HCT116 (cell line): Measurements from ENCODE around the gene ZNF605. TPM values are rescaled to one million over a fixed set of nuclear protein-coding genes. Genes with fewer than 3 reads are reported as not detected.

Source experiments
- ATAC-seq: fragments of 200-7000 bp; cut with Tn5 transposase; 2 replicates; pipeline ENCODE4 v1.9.1; 2020; ENCODE audit warnings: mild to moderate bottlenecking, moderate library complexity
- BruUV-seq: library from RNA; stranded (reverse); fragments of 400-500 nt; replicated peaks from 2 replicates; lab custom pipeline; 2021; lab: Mats Ljungman, UMichigan
- CTCF ChIA-PET: fragments of 300-600 bp; sonication (Branson Sonifier 250); formaldehyde crosslinking; loops from one replicate; lab custom pipeline; 2021; ENCODE audit warnings: antibody characterized with exemption; lab: Charles Lee
- POLR2A ChIA-PET: fragments of 300-600, 350-600 bp; sonication (Branson Sonifier 250); formaldehyde crosslinking; loops from one replicate; lab custom pipeline; 2021; ENCODE audit warnings: antibody characterized with exemption; lab: Charles Lee
- RAD21 ChIA-PET, 2 experiments: fragments of 300-600 bp; sonication (Branson Sonifier 250); formaldehyde crosslinking; loops; one replicate each; lab custom pipeline; 2023; ENCODE audit warnings: low total read pairs in 2 of 2; ENCODE audit not compliant: uncharacterized antibody in 2 of 2, unreplicated experiment in 2 of 2, low non-redundant PET in 1 of 2; lab: Charles Lee
- DNase-seq: peaks from one replicate; pipeline ENCODE4 v3.0.0-alpha.2; 2010; ENCODE audit warnings: low read depth, low spot score
- H2AFZ ChIP-seq: fragments of 200-600 bp; shearing (Covaris generic), sonication (generic); 2 replicates; pipeline ENCODE4 v1.6.1; 2017; ENCODE audit warnings: low read depth, mixed run types, mixed read lengths, antibody characterized with exemption, low read length; ENCODE audit not compliant: poor library complexity, severe bottlenecking
- H3K27ac ChIP-seq: 2 replicates; pipeline ENCODE4 v1.5.1; 2012; ENCODE audit warnings: low read depth, low read length
- H3K27me3 ChIP-seq: fragments of 200-600 bp; sonication (generic); 2 replicates; pipeline ENCODE4 v1.6.1; 2016; ENCODE audit warnings: mixed run types, low read length, mixed read lengths; ENCODE audit not compliant: insufficient read depth
- H3K36me3 ChIP-seq, 2 experiments: fragments of 200-500 bp in 1 of 2; fragments of 200-600 bp in 1 of 2; sonication (Bioruptor generic) in 1 of 2; sonication (generic) in 1 of 2; 2 replicates each; pipeline versions ENCODE4 v1.5.1 to v1.6.1; 2014 to 2016; ENCODE audit warnings: low read length in 2 of 2, inconsistent platforms in 1 of 2, mixed read lengths in 1 of 2, mixed run types in 1 of 2; ENCODE audit not compliant: insufficient read depth in 2 of 2, control insufficient read depth in 1 of 2
- H3K4me1 ChIP-seq, 2 experiments: fragments of 200-600 bp in 1 of 2; sonication (generic) in 1 of 2; 2 replicates each; pipeline versions ENCODE4 v1.5.1 to v1.6.1; 2012 to 2017; ENCODE audit warnings: low read length in 2 of 2, inconsistent platforms in 1 of 2, mild to moderate bottlenecking in 1 of 2, mixed read lengths in 1 of 2, mixed run types in 1 of 2, moderate library complexity in 1 of 2; ENCODE audit not compliant: insufficient read depth in 2 of 2, control insufficient read depth in 1 of 2
- H3K4me2 ChIP-seq: fragments of 200-600 bp; sonication (generic); 2 replicates; pipeline ENCODE4 v1.6.1; 2017; ENCODE audit warnings: mixed run types, low read length, mixed read lengths
- H3K4me3 ChIP-seq, 2 experiments: fragments of 200-600 bp in 1 of 2; sonication (generic) in 1 of 2; replicated peaks in 1 of 2; 2 replicates each; pipeline ENCODE4 v1.5.1; 2011 to 2016; ENCODE audit warnings: low read length in 2 of 2, control low read depth in 1 of 2, low read depth in 1 of 2, mild to moderate bottlenecking in 1 of 2, mixed read lengths in 1 of 2, mixed run types in 1 of 2
- H3K79me2 ChIP-seq: fragments of 200-600 bp; sonication (generic); 2 replicates; pipeline ENCODE4 v1.6.1; 2017; ENCODE audit warnings: mild to moderate bottlenecking, mixed run types, low read length, moderate library complexity, mixed read lengths; ENCODE audit not compliant: insufficient read depth
- H3K9ac ChIP-seq: fragments of 200-600 bp; sonication (generic); 2 replicates; pipeline ENCODE4 v1.6.1; 2016; ENCODE audit warnings: low read length, mixed read lengths
- H3K9me2 ChIP-seq: fragments of 200-600 bp; sonication (generic), shearing (Covaris generic); 2 replicates; pipeline ENCODE4 v1.6.1; 2017; ENCODE audit warnings: mixed run types, mild to moderate bottlenecking, moderate library complexity; ENCODE audit not compliant: insufficient read depth
- H3K9me3 ChIP-seq, 2 experiments: fragments of 200-500 bp in 1 of 2; fragments of 200-600 bp in 1 of 2; sonication (Bioruptor generic) in 1 of 2; sonication (generic) in 1 of 2; 2 replicates each; pipeline ENCODE4 v1.6.1; 2014 to 2017; ENCODE audit warnings: low read length in 2 of 2, mixed read lengths in 2 of 2, inconsistent platforms in 1 of 2, low read depth in 1 of 2, mild to moderate bottlenecking in 1 of 2, mixed run types in 1 of 2, moderate library complexity in 1 of 2; ENCODE audit not compliant: control insufficient read depth in 1 of 2, insufficient read depth in 1 of 2
- H4K20me1 ChIP-seq: fragments of 200-600 bp; sonication (generic), shearing (Covaris generic); 2 replicates; pipeline ENCODE4 v1.6.1; 2017; ENCODE audit warnings: mixed run types, mild to moderate bottlenecking, moderate library complexity; ENCODE audit not compliant: insufficient read depth
- CEBPB ChIP-seq: IDR thresholded peaks from 2 replicates; pipeline ENCODE4 v1.6.1; 2012; ENCODE audit warnings: low read depth
- EZH2phosphoT487 ChIP-seq: fragments of 200-600 bp; IDR thresholded peaks from 2 replicates; pipeline ENCODE4 v1.6.1; 2018; ENCODE audit warnings: antibody characterized with exemption, borderline replicate concordance
- JUND ChIP-seq: IDR thresholded peaks from 2 replicates; pipeline ENCODE4 v1.6.1; 2012
- RAD21 ChIP-seq: IDR thresholded peaks from 2 replicates; pipeline ENCODE4 v1.6.1; 2012; ENCODE audit warnings: low read depth, mild to moderate bottlenecking
- REST ChIP-seq: IDR thresholded peaks from 2 replicates; pipeline ENCODE4 v1.6.1; 2012; ENCODE audit warnings: low read depth
- SRF ChIP-seq: IDR thresholded peaks from 2 replicates; pipeline ENCODE4 v1.6.1; 2012; ENCODE audit warnings: low read depth
- YY1 ChIP-seq: IDR thresholded peaks from 2 replicates; pipeline ENCODE4 v1.6.1; 2011; ENCODE audit warnings: low read length, low read depth, moderate library complexity, mild to moderate bottlenecking; ENCODE audit not compliant: insufficient replicate concordance; ENCODE audit errors: extremely low read depth
- ZFX ChIP-seq: fragments of 450-650 bp; IDR thresholded peaks from 2 replicates; pipeline ENCODE4 v1.6.1; 2017
- ZNF274 ChIP-seq: fragments of 200-500 bp; sonication (Bioruptor generic); IDR thresholded peaks from 2 replicates; pipeline ENCODE4 v1.6.1; 2014; ENCODE audit warnings: mild to moderate bottlenecking, low read depth, low read length, inconsistent platforms
- intact Hi-C: fragments of 100-400 bp; cut with micrococcal nuclease; formaldehyde crosslinking; loops from 2 replicates; pipeline ENCODE4 v1.10.0; 2022
- total RNA-seq: library from RNA; stranded (reverse); gene quantifications from one replicate; pipeline ENCODE4 v1.2.1, GENCODE V29; 2021; ENCODE audit not compliant: unreplicated experiment
- TF ChIP-seq, protein P1 (sequence below): IDR thresholded peaks from 2 replicates; pipeline ENCODE4 v1.6.1; 2012
- TF ChIP-seq, protein P2 (sequence below): IDR thresholded peaks from 2 replicates; pipeline ENCODE4 v1.6.1; 2012

ZNF605 gene
- total RNA-seq, 1 experiment from 2014 or later: 0.02 TPM

DNA sequence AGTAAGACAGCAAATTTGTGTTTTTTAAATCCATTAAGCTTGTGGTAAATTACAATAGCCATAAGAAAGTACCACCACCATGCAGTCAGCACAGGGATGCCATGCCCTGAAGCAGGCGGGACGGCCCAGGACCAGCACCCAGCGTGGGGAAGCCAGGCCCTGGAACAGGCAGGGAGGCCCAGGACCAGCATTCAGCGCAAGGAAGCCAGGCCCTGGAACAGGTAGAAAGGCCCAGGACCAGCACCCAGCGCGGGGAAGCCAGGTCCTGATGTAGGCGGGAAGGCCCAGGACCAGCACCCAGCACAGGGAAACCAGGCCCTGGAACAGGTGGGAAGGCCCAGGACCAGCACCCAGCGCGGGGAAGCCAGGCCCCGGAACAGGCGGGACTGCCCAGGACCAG, 81.9 kb downstream of the ZNF605 start:
- H3K4me3 ChIP-seq: no peak overlapping the region
- ChIA-PET POLR2A (no interaction called here), CTCF (no interaction called here), RAD21 (no interaction called here)
- intact Hi-C loops: no loop called here
- TF ChIP-seq ZNF274: no peak
- TF ChIP-seq RAD21: no peak
- TF ChIP-seq ZFX: no peak
- no peak for TF ChIP-seq EZH2phosphoT487
- no peak for TF ChIP-seq REST
- TF ChIP-seq, protein P1, sequence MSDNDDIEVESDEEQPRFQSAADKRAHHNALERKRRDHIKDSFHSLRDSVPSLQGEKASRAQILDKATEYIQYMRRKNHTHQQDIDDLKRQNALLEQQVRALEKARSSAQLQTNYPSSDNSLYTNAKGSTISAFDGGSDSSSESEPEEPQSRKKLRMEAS: no peak
- no peaks in the 10 kb centered on the region for H3K4me1 ChIP-seq
- no peak overlapping the region for H2AFZ ChIP-seq
- no peaks in the 10 kb centered on the region; a peak in 1 of 4 replicates for H3K9me3 ChIP-seq
- H3K9me2 ChIP-seq: no peaks in the 10 kb centered on the region
- BruUV-seq: no TSS peak
- DNase-seq (no peak), ATAC-seq (no peak)
- no peaks in the 10 kb centered on the region for H4K20me1 ChIP-seq
- H3K4me2 ChIP-seq: no peak overlapping the region
- H3K9ac ChIP-seq: no peak overlapping the region
- no peaks in the 10 kb centered on the region for H3K27me3 ChIP-seq
- H3K27ac ChIP-seq: no peak overlapping the region
- no peaks in the 10 kb centered on the region for H3K79me2 ChIP-seq
- no peaks in the 10 kb centered on the region for H3K36me3 ChIP-seq

DNA sequence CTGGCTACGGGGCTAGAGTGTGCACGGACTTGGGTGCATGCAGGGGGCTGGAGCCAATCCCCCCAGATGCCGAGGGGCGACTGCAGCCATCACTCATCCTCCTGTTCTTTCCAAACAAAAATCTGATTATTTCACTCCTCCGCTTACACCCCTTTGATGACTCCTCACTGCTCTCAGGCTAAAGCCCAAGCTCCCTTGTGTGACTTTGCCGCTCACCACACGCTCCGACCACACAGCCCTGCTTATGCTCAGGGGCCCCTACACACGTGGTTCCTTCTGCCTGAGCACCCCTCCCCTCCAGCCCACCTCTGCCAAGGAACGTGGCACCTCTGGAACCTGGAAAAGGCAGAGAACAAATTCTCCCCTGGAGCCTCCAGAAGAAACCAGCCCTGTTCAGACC, 82.4 kb downstream of the ZNF605 start:
- no peak for ATAC-seq
- RAD21 ChIA-PET: no interaction called here
- CTCF ChIA-PET: no interaction called here
- H3K27ac ChIP-seq: no peak overlapping the region
- no peaks in the 10 kb centered on the region for H3K36me3 ChIP-seq
- no peaks in the 10 kb centered on the region; a peak in 1 of 4 replicates for H3K9me3 ChIP-seq
- H2AFZ ChIP-seq: no peak overlapping the region
- BruUV-seq: no TSS peak
- POLR2A ChIA-PET: no interaction called here
- no peaks in the 10 kb centered on the region for H3K4me1 ChIP-seq
- H4K20me1 ChIP-seq: no peaks in the 10 kb centered on the region
- H3K9ac ChIP-seq: no peak overlapping the region
- H3K79me2 ChIP-seq: no peaks in the 10 kb centered on the region
- no peaks in the 10 kb centered on the region for H3K9me2 ChIP-seq
- no peak for DNase-seq
- intact Hi-C loops: no loop called here
- no peak overlapping the region for H3K4me3 ChIP-seq
- no peak overlapping the region for H3K4me2 ChIP-seq
- no peaks in the 10 kb centered on the region for H3K27me3 ChIP-seq
- no peak for TF ChIP-seq YY1
- TF ChIP-seq REST: no peak
- TF ChIP-seq CEBPB: no peak
- TF ChIP-seq, protein P2, sequence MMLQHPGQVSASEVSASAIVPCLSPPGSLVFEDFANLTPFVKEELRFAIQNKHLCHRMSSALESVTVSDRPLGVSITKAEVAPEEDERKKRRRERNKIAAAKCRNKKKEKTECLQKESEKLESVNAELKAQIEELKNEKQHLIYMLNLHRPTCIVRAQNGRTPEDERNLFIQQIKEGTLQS: no peak
- TF ChIP-seq JUND: no peak
- TF ChIP-seq SRF: no peak
